H1 (cell line): ENCODE measurements around the gene CCDC102A. TPM values are rescaled to one million over a fixed set of nuclear protein-coding genes. Genes with fewer than 3 reads are reported as not detected.

Source experiments
- SIN3A ChIP-seq, 2 experiments: IDR thresholded peaks in 1 of 2; conservative IDR thresholded peaks in 1 of 2; 2 replicates each; pipeline ENCODE4 v1.6.1; 2011 to 2012; ENCODE audit warnings: low read length in 2 of 2, improper control_type of control experiment in 1 of 2, low read depth in 1 of 2, mild to moderate bottlenecking in 1 of 2
- polyA plus RNA-seq, 7 experiments: library from polyadenylated mRNA; depleted of rRNA in 3 of 7; stranded (reverse) in 5 of 7; unstranded in 2 of 7; fragments of >200 nt in 5 of 7; fragments of 200-250 nt in 2 of 7; gene quantifications; 1 replicate in 5 of 7; 2 replicates in 1 of 7; 4 replicates in 1 of 7; pipeline versions ENCODE4 v1.2.1 to v1.2.3, GENCODE V29; 2011 to 2013; ENCODE audit warnings: missing spikeins in 2 of 7, mixed read lengths in 2 of 7
- total RNA-seq: library from RNA; stranded (reverse); fragmentation: NEBNext Ultra II Directional; extraction: Animal tissue kit (Norgen Biotek cat#: 25700); gene quantifications from 2 replicates; pipeline ENCODE4 v1.2.1, GENCODE V29; 2021

CCDC102A gene
- total and polyA plus RNA-seq, 2 of the 8 experiments (the other 6 are each of a cell fraction or from before 2014, with no cell fraction given): 4.0 to 7.5 TPM

DNA sequence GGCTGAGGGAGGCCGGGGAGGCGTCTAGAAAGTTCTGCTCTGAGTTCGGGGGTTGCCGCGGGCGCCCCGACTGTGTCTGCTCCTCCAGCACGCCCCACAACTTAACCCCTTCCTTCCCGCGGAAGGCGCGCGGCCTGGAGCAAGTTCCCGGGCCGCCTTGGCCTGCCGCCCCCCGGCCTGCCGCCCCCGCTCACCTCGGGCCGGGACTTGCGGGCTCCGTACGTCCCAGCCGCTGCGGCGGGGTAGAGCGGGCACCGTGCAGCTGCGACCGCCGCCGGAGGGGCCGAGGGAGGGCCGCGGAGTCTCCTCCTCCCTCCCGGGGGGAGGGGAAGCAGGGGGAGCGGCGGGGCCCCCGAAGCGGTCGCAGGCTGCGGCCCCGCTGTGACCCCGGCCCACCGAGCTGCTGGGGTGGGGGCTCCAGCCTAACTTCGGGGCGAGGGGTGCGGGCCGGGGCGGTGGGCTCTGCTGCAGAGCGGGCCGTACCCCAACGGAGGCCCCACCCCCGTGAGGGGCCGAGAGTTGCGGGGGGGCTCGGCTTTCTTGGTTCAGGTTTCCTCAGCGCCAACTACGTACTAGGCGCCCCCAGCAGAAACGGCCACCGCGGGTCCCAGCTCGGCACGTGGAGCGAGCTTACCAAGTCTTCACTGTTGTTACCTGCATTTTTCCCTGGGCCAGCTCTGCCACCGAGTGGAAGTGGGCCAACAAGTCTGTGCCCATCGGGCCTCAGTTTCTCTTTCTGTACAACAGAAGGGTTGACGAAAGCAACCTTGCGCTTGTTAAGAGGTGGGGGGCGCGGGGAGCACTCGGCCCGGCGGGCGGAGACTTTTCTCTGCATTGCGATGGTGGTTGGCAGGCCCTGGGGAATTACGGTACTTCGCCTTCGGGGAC, at the start of gene CCDC102A (continued):
- TF ChIP-seq SIN3A (conservative IDR thresholded peaks at IDR 0.05 in 1 of 2, IDR thresholded peaks at IDR 0.05 in 1 of 2; ENCODE audit: low read depth in 1 of 2, low read length in 2 of 2): no peak; a peak in 1 of 4 replicates
